TTC549 (cell line): ENCODE data around the gene GP1BA.
A peak's percentile ranks its signal among the peaks of the same experiment; 100 is the strongest.
"Not testable (repeated sequence)": the region's sequence is repeated elsewhere in the genome, so short reads cannot be mapped to it uniquely, and the experiment has no call there.

Source experiments
- FAIRE-seq: peaks from 2 replicates; lab custom pipeline; 2012; peaks lifted over from hg19 to GRCh38; lab: Jason Lieb, UNC

Gene GP1BA

GRCh38 chr17:4901648-4902344 is 30.3 kb upstream of the GP1BA start:
- no peak for FAIRE-seq

GRCh38 chr17:4902540-4902939 is 29.5 kb upstream of the GP1BA start:
- no peak for FAIRE-seq

GRCh38 chr17:4903051-4903818 is 28.8 kb upstream of the GP1BA start, which contains the start of gene CHRNE:
CHRNE (minus strand) TSS chr17:4903098; CDS start chr17:4903063, 35 bp downstream.
- no peak for FAIRE-seq

GRCh38 chr17:4906642-4907041 is 25.4 kb upstream of the GP1BA start:
- not testable (repeated sequence) for FAIRE-seq

- no peak for FAIRE-seq
Measured at GRCh38 chr17:4908301-4908700, 23.8 kb upstream of the GP1BA start.

- FAIRE-seq, result peak; percentile 53
Measured at GRCh38 chr17:4908711-4909496, 23.2 kb upstream of the GP1BA start.

GRCh38 chr17:4913994-4914393 is 18.1 kb upstream of the GP1BA start:
- FAIRE-seq, result no peak

- not testable (repeated sequence) for FAIRE-seq
Measured at GRCh38 chr17:4914551-4914950, 17.5 kb upstream of the GP1BA start.

GRCh38 chr17:4919511-4920047 is 12.5 kb upstream of the GP1BA start:
- FAIRE-seq, result no peak

GRCh38 chr17:4920351-4921048 is 11.6 kb upstream of the GP1BA start:
- no peak for FAIRE-seq

- FAIRE-seq, result no peak
Measured at GRCh38 chr17:4921320-4921719, 10.8 kb upstream of the GP1BA start.

GRCh38 chr17:4926577-4927335 is 5.3 kb upstream of the GP1BA start:
- FAIRE-seq, result not testable (repeated sequence)

GRCh38 chr17:4928881-4929280 is 3.2 kb upstream of the GP1BA start:
- no peak for FAIRE-seq

- FAIRE-seq, result no peak
Measured at GRCh38 chr17:4932756-4933155, 679 bp downstream of the GP1BA start.

GRCh38 chr17:4933646-4934045 is 1.6 kb downstream of the GP1BA start:
- FAIRE-seq, result no peak

- FAIRE-seq, result no peak
Measured at GRCh38 chr17:4934173-4934979, 2.3 kb downstream of the GP1BA start.

- no peak for FAIRE-seq
Measured at GRCh38 chr17:4935650-4936049, 3.6 kb downstream of the GP1BA start.

- no peak for FAIRE-seq
Measured at GRCh38 chr17:4936436-4936835, 4.4 kb downstream of the GP1BA start.

- FAIRE-seq, result no peak
Measured at GRCh38 chr17:4937553-4937952, 5.5 kb downstream of the GP1BA start.

- no peak for FAIRE-seq
Measured at GRCh38 chr17:4938069-4938491, 6.0 kb downstream of the GP1BA start.
